AG04450 (cell line): ENCODE measurements around the gene C14orf132. TPM values are rescaled to one million over a fixed set of nuclear protein-coding genes. Genes with fewer than 3 reads are reported as not detected.
A peak's percentile ranks its signal among the peaks of the same experiment; 100 is the strongest.

ENCODE experiments used
- CTCF ChIA-PET: fragments of 300-600, 350-600 bp; formaldehyde crosslinking; extraction: SDS; loops from one replicate; lab custom pipeline; 2022; ENCODE audit warnings: antibody characterized with exemption, inconsistent platforms; lab: Charles Lee
- POLR2A ChIA-PET: fragments of 350-600 bp; formaldehyde crosslinking; extraction: SDS; loops from one replicate; lab custom pipeline; 2021; ENCODE audit warnings: antibody characterized with exemption, inconsistent platforms; lab: Yijun Ruan, JAX
- DNase-seq: peaks from one replicate; pipeline ENCODE4 v3.0.0-alpha.2; 2011; ENCODE audit warnings: low read depth, low spot score
- H3K27ac ChIP-seq: one replicate; pipeline ENCODE4 v1.5.1; 2012; ENCODE audit warnings: low read depth, low read length, control low read depth
- H3K27me3 ChIP-seq: one replicate; pipeline ENCODE4 v1.6.0; 2012; ENCODE audit warnings: low read length; ENCODE audit not compliant: control insufficient read depth, insufficient read depth
- H3K4me3 ChIP-seq: 2 replicates; pipeline ENCODE4 v1.5.1; 2011; ENCODE audit warnings: mild to moderate bottlenecking, low read depth, low read length, control low read depth
- H3K9me3 ChIP-seq: 2 replicates; pipeline ENCODE4 v1.5.1; 2012; ENCODE audit warnings: low read length; ENCODE audit not compliant: control insufficient read depth, insufficient read depth
- CTCF ChIP-seq: IDR thresholded peaks from 2 replicates; pipeline ENCODE4 v1.5.1; 2011; ENCODE audit warnings: low read depth, low read length, control low read depth, inconsistent platforms
- polyA plus RNA-seq: library from polyadenylated mRNA; depleted of rRNA; stranded (reverse); fragments of >200 nt; gene quantifications from 2 replicates; pipeline ENCODE4 v1.2.3, GENCODE V29; 2011

C14orf132 gene
- polyA plus RNA-seq, 1 experiment: 42.0 TPM

GRCh38 chr14:96060186-96060933 is 21.2 kb downstream of the C14orf132 start:
- CTCF ChIA-PET: interaction anchor here (0.5 to 2.1 kb wide), 7 partner anchors 38 to 636 kb away, joined by 3 to 8 read pairs (median 4); no protein-coding TSS in a partner anchor
- Histone ChIP-seq H3K27me3 (no peaks in the 10 kb centered on the region), H3K9me3 (no peaks in the 10 kb centered on the region), H3K4me3 (no peak overlapping the region), H3K27ac (no peak overlapping the region)
- no peak for DNase-seq
- TF ChIP-seq CTCF: no peak
- POLR2A ChIA-PET: interaction anchor here (1.2 kb wide), 1 partner anchor 20 kb away, joined by 3 read pairs; no protein-coding TSS in a partner anchor

- no peak overlapping the region for H3K4me3 ChIP-seq
- CTCF ChIA-PET: interaction anchor here (1.2 to 2.1 kb wide), 2 partner anchors 36 to 63 kb away, joined by 3 to 8 read pairs; no protein-coding TSS in a partner anchor
- POLR2A ChIA-PET: no interaction called here
- no peak for TF ChIP-seq CTCF
- H3K9me3 ChIP-seq: no peaks in the 10 kb centered on the region
- H3K27me3 ChIP-seq: no peaks in the 10 kb centered on the region
- DNase-seq: no peak
- H3K27ac ChIP-seq: no peak overlapping the region
Measured at GRCh38 chr14:96062010-96062409, 22.8 kb downstream of the C14orf132 start.

- Histone ChIP-seq H3K4me3 (no peak overlapping the region), H3K9me3 (no peaks in the 10 kb centered on the region), H3K27me3 (no peaks in the 10 kb centered on the region), H3K27ac (no peak overlapping the region)
- POLR2A ChIA-PET: no interaction called here
- no peak for TF ChIP-seq CTCF
- CTCF ChIA-PET: interaction anchor here (2.1 kb wide), 1 partner anchor 36 kb away, joined by 8 read pairs; no protein-coding TSS in a partner anchor
- no peak for DNase-seq
Measured at GRCh38 chr14:96062506-96062905, 23.3 kb downstream of the C14orf132 start.

GRCh38 chr14:96064866-96065265 is 25.7 kb downstream of the C14orf132 start:
- peak overlapping the region; percentile 11 for H3K27ac ChIP-seq
- DNase-seq: no peak
- no peak for TF ChIP-seq CTCF
- H3K9me3 ChIP-seq: no peaks in the 10 kb centered on the region
- H3K27me3 ChIP-seq: no peaks in the 10 kb centered on the region
- POLR2A ChIA-PET: interaction anchor here (0.6 kb wide), 1 partner anchor 8 kb away, joined by 9 read pairs; no protein-coding TSS in a partner anchor
- CTCF ChIA-PET: interaction anchor here (0.5 kb wide), 1 partner anchor 1658 kb away, joined by 3 read pairs; no protein-coding TSS in a partner anchor
- no peak overlapping the region for H3K4me3 ChIP-seq
